Stimulated activated CD4-positive, alpha-beta T cell treated with anti-CD3 and anti-CD28 coated beads, Interleukin-1b, Interleukin-23, amount 100 ng/mL, for 24 hours (primary cell): Measurements from ENCODE around the gene RASGEF1C.

Experiments
- DNase-seq, 4 experiments: peaks; one replicate each; pipeline ENCODE4 v3.0.0-alpha.2; 2020; ENCODE audit warnings: low read depth in 4 of 4, low spot score in 1 of 4

RASGEF1C gene

GRCh38 chr5:180059326-180059725 is 149.7 kb downstream of the RASGEF1C start:
- DNase-seq: no peak

- no peak for DNase-seq
Observed at GRCh38 chr5:180056153-180056552, 152.9 kb downstream of the RASGEF1C start.

- no peak for DNase-seq
Observed at GRCh38 chr5:180054226-180054625, 154.8 kb downstream of the RASGEF1C start.

GRCh38 chr5:180053061-180053602 is 155.9 kb downstream of the RASGEF1C start:
- DNase-seq: no peak

- no peak for DNase-seq
Observed at GRCh38 chr5:180052211-180052818, 156.7 kb downstream of the RASGEF1C start.
